ENCODE measurements around the gene DOC2B. TPM values are rescaled to one million over a fixed set of nuclear protein-coding genes. Genes with fewer than 3 reads are reported as not detected.
A peak's percentile ranks its signal among the peaks of the same experiment; 100 is the strongest.

Gene DOC2B
- total and polyA plus RNA-seq, 2 experiments from 2014 or later, result 0.42 to 3.8 TPM

- Mint-ChIP-seq H3K9me3 (no peaks in the 10 kb centered on the region), H3K4me1 (no peaks in the 10 kb centered on the region), H3K27ac (no peak overlapping the region), H3K36me3 (ENCODE audit: low read depth) (no peaks in the 10 kb centered on the region), H3K27me3 (ENCODE audit: insufficient read depth, low read depth, poor library complexity) (peaks cover 8% of the 10 kb centered on the region), H3K4me3 (no peak overlapping the region)
- no peaks in the 10 kb centered on the region for H3K9me2 ChIP-seq (ENCODE audit: insufficient read depth)
- H3K4me3 ChIP-seq, result no peak overlapping the region
- ATAC-seq (no peak), DNase-seq (ENCODE audit: low spot score) (no peak)
- H3K27ac ChIP-seq (ENCODE audit: low read depth), result no peak overlapping the region
- H3K4me2 ChIP-seq, result no peak overlapping the region
- H3F3A ChIP-seq (replicated peaks; ENCODE audit: low read depth), result no peaks in the 10 kb centered on the region
- H3K36me3 ChIP-seq (ENCODE audit: insufficient read depth), result no peaks in the 10 kb centered on the region
- no peaks in the 10 kb centered on the region for H4K20me1 ChIP-seq (replicated peaks; ENCODE audit: insufficient read depth)
- H3K4me1 ChIP-seq (ENCODE audit: insufficient read depth), result no peaks in the 10 kb centered on the region
- TF ChIP-seq NANOG (IDR thresholded peaks at IDR 0.05; ENCODE audit: borderline replicate concordance), result no peak
- TF ChIP-seq EZH2phosphoT487 (IDR thresholded peaks at IDR 0.05; ENCODE audit: unreplicated experiment), result no peak
- no peak for TF ChIP-seq ZNF462 (CRISPR knock-in tag; IDR thresholded peaks at IDR 0.05)
- TF ChIP-seq JUNB (IDR thresholded peaks at IDR 0.05; ENCODE audit: unreplicated experiment), result no peak
- TF ChIP-seq CREB1 (CRISPR knock-in tag; IDR thresholded peaks at IDR 0.05; ENCODE audit: low read depth), result no peak
- TF ChIP-seq POLR2AphosphoS5 (IDR thresholded peaks at IDR 0.05; ENCODE audit: low read depth), result no peak
- H2AFZ ChIP-seq, result no peak overlapping the region
- H3K79me2 ChIP-seq (replicated peaks; ENCODE audit: insufficient read depth), result no peaks in the 10 kb centered on the region
- no peaks in the 10 kb centered on the region for H3K27me3 ChIP-seq (ENCODE audit: insufficient read depth)
These were observed 31.4 kb downstream of the DOC2B start for GRCh38 chr17:149897-150584.

- no peaks in the 10 kb centered on the region for H3K79me2 ChIP-seq (replicated peaks; ENCODE audit: insufficient read depth)
- H3K27ac Mint-ChIP-seq, result no peak overlapping the region
- H3K4me3 ChIP-seq, result no peak overlapping the region
- no peaks in the 10 kb centered on the region for H3K36me3 ChIP-seq (ENCODE audit: insufficient read depth)
- no peaks in the 10 kb centered on the region for H3K9me2 ChIP-seq (ENCODE audit: insufficient read depth)
- H3K9me3 Mint-ChIP-seq, result no peaks in the 10 kb centered on the region
- no peaks in the 10 kb centered on the region for H3F3A ChIP-seq (replicated peaks; ENCODE audit: low read depth)
- H3K4me3 Mint-ChIP-seq, result no peak overlapping the region
- no peaks in the 10 kb centered on the region for H3K4me1 Mint-ChIP-seq
- ATAC-seq (no peak), DNase-seq (ENCODE audit: low spot score) (no peak)
- no peak overlapping the region for H3K4me2 ChIP-seq
- H3K36me3 Mint-ChIP-seq (ENCODE audit: low read depth), result no peaks in the 10 kb centered on the region
- H3K27ac ChIP-seq (ENCODE audit: low read depth), result no peak overlapping the region
- H3K27me3 ChIP-seq (ENCODE audit: insufficient read depth), result no peaks in the 10 kb centered on the region
- H3K4me1 ChIP-seq (ENCODE audit: insufficient read depth), result no peaks in the 10 kb centered on the region; the same call in 1 of the 2 replicates
- H4K20me1 ChIP-seq (replicated peaks; ENCODE audit: insufficient read depth), result no peaks in the 10 kb centered on the region
- H3K27me3 Mint-ChIP-seq (ENCODE audit: insufficient read depth, low read depth, poor library complexity), result peaks cover 8% of the 10 kb centered on the region
- peak; percentile 47 to 55 for TF ChIP-seq CTCF (conservative IDR thresholded peaks at IDR 0.05; ENCODE audit: low read depth in 2 of 2)
- TF ChIP-seq REST (IDR thresholded peaks at IDR 0.05; ENCODE audit: unreplicated experiment), result no peak
- no peak overlapping the region for H2AFZ ChIP-seq
These were observed 32.2 kb downstream of the DOC2B start for GRCh38 chr17:149231-149630.

All from GM23338 (cell line).